Dedifferentiated amniotic fluid mesenchymal stem cell (primary cell): ENCODE data around the gene DYNC2I2.

Experiments
- DNase-seq: peaks from one replicate; pipeline ENCODE4 v3.0.0-alpha.2; 2016; ENCODE audit errors: extremely low spot score

DYNC2I2 gene

DNA sequence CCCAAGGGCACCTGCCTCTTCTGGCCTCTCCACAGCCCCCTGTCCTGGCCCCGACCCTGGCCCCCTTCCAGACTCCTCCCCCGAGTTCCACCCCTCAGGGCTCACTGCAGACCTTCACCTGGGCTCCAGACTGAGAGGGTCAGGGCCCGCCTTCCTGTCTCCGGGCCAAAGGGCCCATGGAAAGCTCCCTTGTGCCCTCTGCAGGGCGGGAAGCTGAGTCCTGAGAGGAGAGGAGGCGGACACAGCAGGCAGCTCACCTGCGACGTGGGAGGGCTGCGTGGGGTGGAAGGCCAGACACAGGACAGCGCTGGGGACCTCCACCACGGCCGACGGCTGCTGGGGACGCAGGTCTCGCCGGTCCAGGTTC is 20.6 kb downstream of the DYNC2I2 start:
- no peak for DNase-seq

DNA sequence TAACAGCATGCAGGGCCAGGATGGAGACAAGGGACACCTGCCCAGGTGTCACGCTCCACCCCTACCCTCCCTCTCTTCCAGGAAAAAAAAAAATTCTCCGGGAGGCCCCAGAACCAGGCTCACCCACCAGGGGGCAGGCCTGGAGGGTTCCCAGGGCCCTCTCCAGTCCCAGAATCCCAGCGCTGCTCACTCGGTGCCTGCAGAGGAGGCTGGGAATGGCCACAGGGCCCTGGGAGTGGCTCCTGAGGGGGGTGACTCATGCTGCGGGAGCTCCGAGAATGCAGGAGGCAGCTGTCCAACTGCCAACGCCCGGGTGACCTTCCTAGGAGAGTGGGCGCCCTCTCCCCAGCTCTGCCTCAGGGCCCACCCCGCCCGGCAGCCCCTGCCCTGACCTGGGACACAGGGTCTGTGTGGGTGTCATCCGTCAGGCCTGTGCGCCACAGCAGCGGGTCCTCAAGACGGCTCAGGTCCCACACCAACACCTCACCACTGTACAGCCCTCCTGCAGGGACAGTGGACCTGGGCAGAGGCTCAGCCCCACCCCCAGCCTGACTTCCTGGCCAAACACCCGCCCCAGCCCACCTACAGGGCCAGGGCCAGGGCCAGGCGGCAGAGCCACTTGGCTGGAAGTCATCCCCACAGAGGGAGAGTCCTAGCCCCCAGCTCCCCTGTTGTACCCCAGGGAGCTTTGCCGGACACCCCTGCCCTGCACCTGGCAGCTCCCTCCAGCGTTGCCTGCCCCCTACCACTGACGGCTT is 21.2 kb downstream of the DYNC2I2 start:
- peak; percentile 95 for DNase-seq

DNA sequence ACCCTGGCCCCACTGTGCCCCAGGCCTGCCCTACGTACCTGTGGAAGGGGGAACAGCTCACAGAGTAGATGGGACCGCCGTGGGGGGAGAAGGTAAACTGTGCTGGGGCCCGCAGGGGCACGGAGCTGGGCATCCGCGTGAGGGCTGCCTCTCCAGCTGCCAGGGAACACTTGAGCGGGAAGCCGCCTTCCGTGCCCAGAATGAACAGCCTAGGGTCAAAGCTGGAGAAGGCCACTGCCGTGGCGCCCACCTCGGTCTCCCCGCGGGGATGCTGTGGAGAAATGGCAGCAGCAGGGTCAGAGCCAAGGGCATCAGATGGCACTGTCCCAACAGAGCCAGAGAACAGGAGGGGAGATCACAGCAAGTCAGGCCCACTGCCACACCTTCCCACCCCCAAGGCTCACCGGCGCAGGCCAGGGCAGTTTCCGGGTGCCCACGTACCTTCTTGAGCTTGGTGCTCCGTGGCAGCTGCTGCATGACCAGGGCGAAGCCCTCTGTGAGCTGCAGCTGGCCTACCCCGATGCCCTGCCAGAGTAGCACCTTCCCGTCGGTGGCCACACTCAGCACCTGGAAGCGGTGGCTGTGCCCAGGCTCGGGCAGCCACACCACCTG is 21.9 kb downstream of the DYNC2I2 start:
- DNase-seq, result no peak

DNA sequence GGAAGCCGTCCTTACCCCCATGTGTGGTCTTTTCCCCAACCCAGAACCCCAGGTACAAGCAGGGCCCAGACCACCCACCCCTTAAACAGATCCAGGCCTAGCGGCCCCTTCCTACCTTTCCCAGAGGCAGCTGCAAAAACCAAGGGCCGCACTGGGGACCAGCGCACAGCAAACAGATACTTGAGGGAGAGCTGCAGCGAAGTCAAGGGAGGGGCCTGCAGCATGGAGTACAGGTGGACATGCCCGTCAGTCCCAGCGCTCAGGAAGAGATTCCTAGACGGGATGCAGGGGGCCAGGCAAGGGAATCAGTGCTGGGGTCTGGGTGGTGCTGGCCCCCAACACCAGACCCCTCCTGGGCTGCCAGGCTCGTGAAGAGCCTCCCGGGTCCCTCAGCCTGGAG is 22.5 kb downstream of the DYNC2I2 start:
- DNase-seq, result no peak

DNA sequence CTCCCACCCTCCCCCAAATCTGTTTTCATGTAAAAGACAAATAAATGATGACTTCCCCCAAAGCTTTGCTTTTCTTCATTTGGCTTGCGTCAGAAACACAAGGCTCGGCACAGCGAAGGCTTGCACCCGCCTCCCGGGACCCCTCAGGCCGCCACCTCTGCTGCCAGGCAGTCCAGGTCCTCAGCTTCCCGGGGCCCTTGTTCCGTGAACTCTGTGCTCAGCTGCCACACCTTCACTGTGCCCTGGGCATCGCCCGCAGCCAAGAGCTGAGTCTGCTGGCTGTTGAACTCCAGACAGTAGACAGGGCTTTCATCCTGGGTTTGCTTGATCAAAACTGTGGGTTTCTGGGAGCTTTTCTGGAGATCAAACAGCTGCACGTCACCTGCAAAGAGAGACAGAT is 23.0 kb downstream of the DYNC2I2 start:
- no peak for DNase-seq

DNA sequence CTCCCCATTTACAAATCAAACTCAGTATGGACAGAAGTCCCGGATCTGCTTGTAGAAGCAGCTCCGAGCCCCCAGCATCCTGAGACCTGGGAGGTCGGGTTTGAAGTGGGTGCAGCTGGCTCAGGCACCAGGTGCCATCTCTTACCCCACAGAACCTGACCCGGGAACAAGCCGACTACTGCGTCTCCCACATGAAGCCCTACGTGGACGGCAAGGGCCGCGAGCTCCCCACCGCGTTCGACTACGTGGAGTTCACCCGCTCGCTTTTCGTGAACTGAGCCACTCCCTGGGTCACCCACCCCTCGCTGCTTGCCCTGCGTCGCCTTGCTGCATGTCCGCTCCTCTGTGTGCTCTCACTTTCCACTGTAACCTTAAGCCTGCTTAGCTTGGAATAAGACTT is 23.6 kb downstream of the DYNC2I2 start:
- no peak for DNase-seq

DNA sequence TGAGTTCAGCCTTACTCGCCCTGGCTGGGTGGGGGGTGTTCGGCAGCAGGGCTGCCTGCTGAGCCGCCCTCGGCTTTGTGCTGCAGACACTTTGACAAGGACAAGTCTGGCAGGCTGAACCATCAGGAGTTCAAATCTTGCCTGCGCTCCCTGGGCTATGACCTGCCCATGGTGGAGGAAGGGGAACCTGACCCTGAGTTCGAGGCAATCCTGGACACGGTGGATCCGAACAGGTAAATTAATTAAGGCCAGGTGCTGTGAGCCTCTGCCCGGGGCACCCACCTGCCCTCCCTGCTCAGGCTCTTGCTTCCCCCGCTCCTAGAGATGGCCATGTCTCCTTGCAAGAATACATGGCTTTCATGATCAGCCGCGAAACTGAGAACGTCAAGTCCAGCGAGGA is 24.2 kb downstream of the DYNC2I2 start:
- no peak for DNase-seq

DNA sequence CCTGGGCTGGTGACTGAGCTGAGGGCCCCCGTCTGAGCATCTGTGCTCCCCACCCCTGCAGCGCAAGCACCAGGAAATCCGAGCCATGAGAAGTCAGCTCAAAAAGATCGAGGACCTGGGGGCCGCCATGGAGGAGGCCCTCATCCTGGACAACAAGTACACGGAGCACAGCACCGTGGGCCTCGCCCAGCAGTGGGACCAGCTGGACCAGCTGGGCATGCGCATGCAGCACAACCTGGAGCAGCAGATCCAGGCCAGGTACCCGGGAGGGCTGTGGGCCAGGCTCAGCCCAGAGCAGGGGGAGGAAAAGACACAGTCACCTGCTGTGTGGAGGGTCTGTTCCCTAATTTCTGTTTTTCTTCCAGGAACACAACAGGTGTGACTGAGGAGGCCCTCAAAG is 24.6 kb downstream of the DYNC2I2 start:
- DNase-seq, result no peak

DNA sequence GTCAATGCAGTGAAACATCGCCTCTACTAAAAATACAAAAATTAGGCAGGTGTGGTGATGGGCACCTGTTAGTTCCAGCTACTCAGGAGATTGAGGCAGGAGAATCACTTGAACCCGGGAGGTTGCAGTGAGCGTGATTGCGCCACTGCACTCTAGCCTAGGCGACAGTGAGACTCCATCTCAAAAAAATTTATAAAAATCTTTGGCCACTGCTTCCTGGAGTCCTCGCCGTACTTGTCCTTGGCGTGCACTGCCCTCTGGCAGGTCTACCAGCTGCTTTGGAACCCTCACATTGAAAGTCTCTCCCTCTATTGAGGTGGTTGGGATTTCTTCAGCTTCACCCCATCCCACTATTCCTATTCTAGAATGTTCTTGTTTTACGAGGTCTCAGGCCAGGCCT is 25.0 kb downstream of the DYNC2I2 start:
- DNase-seq, result no peak

DNA sequence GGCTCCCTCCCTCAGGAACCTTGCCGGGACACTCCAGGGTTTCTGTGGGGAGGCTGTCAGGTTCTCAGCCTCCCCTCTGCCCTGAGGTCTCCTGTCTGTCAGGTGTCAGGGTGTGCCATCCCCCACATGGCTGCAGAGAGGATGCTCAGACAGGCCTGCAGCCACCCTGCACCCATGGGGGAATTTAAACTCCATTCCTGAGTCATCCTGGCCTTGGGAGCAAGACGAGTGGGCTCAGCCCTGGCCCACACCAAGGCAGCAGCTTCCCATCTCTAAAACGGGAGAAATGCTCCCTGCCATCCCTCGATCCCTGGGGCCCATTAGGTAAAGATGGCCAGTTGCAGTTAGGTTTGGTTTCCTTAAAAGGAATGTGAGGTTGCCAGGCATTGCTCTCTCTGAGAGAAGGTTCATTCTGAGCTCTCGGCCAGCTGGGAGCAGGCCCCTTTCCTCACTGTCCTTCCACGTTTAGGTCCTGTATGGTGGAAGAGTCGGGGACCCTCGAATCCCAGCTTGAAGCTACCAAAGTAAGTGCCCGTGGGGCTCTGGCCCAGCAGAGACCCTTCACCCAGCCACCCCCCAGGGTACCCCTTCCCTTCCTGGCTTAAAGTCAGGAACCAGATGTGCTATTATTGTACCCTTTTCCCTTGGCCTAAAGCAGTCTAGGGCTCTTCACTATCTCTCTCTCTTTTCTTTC is 26.6 kb downstream of the DYNC2I2 start:
- DNase-seq, result no peak

DNA sequence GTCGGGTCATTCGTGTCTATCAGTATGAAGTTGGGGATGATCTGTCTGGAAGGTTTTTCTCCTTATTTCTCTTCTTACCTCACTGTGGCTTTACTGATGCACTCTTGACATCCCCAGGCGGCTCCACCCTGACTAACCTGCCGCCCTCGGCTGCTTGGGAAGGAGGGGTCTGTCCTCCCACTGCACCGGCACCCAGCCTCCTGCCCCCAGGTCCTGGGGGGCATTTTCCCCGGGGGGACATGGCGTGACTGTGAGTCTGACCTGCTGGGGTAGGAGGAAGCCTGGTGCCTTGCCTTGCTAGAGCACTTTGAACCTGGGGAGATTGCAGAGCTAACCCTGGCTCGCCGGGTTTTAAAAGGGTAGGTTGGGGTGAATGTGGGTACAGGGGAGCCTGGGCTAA is 27.5 kb downstream of the DYNC2I2 start:
- DNase-seq, result no peak

DNA sequence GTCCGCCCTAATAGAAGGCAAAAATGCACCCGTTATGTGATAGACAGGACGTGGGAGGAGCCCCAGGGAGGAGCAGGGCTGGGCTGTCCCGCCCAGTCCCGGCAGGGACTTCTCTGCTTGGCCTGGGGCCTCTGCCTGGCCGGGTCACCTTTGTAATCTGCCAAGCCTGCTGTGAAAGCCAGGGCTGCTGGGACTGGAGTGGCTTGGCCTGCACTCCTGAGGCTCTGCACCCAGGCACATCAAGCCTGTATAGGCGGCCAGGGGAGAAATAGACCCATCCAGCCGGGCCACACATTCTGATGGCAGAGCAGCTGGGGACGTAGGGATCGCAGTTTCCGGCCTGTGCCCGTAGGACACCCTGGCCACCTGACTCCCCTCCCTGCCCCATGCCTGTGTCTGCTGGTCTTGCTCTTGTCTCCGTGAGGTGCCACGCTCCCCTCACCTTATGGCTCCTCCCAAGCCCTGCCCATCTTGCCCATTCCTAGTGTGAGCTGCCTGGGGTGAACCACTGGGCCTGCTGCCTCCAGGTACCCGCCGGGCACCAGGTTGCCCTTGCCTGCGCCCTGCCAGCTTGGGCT is 28.1 kb downstream of the DYNC2I2 start:
- DNase-seq, result no peak

DNA sequence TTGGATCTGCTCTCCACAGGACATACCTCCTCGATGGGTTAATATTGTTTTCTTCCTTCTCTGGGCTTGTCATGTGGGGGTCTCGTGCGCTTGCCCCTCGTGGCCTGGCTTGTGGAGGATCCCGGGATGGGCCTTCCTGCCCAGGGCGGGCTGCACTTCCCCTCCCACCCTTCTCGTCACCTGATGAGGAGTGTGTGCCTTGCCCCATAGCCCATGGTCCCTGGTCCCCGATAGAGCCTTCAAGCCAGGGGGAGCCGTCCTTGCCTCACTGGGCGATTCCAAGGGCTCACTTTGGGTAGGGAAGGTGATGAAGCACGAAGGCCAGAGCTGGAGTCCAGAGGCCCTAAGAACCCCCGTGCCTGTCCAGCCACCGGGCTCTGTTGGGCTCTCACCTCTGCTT is 28.7 kb downstream of the DYNC2I2 start:
- no peak for DNase-seq

DNA sequence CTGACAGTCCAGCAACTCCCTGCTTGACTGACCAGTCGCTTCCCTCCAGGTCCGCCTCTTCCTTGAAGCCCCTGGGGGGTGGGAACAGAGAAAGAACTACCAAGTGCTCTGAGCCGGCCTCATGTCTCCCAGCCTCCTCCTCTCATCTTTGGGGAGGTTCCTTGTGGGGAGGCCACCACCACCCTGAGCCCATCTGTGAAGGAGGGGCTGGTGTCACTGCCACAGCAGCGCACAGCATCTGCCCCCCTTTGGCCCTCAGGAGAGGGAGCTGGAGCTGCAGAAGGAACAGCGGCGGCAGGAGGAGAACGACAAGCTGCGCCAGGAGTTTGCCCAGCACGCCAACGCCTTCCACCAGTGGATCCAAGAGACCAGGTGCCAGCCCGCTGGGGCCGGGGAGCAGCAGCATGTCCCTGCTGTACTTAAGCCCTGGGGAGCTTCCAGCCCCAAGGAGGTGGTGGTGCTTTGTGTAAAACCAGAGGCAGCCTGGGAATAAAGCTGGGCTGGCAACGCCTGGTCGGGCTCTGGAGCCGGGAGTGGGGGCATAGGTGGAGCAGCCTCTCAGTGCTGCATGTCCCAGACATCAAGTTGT is 29.4 kb downstream of the DYNC2I2 start:
- DNase-seq, result no peak

DNA sequence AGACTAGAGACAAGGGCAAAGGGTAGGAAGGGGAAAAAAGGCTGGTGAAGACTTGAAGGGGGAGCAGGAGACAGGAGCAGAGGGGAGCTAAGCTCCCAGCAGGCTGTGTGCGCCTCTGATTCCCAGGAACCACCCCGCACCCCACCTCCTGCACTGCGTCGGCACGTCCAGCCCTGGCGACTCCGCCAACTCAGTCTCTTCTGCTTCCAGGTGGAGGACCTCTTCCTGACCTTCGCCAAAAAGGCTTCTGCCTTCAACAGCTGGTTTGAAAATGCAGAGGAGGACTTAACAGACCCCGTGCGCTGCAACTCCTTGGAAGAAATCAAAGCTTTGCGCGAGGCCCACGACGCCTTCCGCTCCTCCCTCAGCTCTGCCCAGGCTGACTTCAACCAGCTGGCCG is 30.5 kb downstream of the DYNC2I2 start:
- DNase-seq, result no peak

DNA sequence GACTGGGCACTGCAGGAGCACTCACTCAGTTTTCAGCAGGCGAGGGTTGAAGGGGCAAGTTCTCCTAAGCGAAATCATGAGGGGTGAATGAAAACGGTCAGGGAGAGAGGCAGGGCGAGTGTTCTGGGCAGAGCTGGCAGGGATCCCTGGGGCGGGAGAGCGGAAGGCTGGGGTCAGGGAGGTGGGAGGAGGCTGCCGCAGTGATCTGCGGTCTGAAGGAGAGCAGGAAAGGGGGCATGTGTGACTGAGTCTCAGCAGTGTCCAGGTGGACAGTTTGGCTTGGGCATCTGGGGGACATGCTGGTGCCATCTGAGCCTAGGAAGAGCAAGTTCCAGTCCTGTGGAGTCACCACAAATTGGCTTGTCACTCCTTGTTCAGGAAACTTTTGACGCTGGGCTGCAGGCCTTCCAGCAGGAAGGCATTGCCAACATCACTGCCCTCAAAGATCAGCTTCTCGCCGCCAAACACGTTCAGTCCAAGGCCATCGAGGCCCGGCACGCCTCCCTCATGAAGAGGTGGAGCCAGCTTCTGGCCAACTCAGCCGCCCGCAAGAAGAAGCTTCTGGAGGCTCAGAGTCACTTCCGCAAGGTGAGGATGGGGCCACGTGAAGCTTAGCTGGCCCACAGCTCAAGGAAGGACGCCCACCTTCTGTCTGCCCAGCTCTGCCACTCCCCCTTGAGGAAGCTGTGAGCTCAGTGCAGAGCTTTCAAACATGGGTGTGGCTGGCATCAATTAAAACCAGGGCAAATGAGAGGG is 31.1 kb downstream of the DYNC2I2 start:
- no peak for DNase-seq

DNA sequence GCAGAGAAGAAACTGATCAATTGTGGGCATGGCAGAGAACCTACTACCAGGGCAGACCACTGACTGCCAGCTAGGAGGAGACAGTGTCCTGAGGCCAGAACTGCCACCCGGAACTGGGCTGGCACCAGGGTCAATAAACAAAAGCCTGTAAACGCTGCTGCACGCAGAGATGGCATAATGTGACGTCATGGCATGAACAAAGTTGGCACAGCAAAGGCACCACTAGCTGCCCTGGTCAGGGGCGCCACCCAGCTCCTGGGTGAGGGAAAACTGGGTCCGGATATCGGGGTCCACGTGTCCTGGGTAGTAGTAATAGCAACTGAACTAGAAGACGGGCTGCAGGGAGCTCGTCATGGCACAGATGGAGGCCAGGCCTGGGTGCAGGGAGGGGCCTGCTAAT is 32.1 kb downstream of the DYNC2I2 start:
- DNase-seq, result no peak

DNA sequence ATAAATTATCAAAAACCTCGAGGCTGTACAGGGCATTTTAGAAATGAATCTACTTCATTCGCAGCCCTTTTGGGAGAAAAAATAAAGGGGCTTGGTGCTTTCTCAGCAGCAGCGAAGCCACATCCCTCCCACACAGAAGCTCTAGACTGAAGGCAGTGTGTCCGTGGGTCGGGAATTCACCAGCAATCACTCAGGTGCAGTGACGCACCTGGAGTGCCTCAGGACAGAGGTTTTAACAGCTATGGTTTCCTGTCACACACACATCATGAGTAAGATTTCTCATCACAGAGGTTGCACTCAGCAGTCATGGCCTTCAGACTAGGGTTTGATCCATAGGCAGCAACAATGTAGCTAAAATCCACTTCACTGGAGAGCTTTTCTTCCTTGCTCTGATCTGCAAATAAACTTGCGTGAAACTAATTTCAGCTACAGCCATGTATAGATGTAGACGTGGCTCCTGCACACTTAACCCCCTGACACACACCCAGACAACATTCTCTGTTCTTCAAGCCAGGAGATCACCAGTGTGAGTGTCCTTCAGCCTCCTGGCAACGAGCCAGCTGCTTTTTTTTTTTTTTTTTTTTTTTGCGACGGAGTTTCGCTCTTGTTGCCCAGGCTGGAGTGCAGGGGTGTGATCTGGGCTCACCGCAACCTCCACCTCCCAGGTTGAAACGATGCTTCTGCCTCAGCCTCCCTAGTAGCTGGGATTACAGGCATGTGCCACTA is 34.8 kb downstream of the DYNC2I2 start:
- no peak for DNase-seq

DNA sequence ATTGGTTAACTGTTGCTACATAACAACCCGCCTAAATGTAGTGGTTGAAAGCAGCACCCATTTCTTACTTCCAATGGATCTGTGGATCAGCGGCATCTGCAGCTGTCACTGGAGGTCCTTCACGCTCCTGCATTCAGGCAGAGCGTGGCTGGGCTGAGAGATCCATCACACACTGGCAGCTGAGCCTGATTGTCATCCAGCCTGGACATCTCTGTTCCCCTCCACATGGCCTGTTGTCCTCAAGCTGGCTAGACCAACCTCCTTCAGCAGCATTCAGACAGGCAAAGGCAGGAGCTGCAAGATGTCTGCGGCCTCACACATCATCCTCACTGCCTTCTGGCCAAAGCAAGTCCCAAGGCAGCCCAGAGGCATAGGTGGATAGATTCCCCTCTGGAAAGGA is 36.9 kb downstream of the DYNC2I2 start:
- DNase-seq, result no peak

DNA sequence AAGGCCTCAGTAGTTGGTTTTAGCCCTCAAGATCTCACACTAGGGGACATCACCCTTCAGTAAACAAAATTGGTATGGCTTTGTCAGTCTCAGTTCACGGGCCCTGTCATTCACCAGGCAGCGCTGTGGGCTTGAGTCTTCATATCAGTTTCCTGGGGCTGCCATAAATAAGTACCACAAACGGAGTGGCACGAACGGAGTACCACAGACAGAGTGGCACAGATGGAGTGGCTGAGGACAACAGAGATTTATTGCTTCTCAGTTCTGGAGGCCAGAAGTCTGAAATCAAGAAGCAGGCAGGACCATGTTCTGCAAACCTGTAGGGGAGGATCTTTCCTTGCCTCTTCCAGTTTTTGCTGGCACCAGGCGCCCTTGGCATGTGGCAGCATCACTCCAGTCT is 37.5 kb downstream of the DYNC2I2 start:
- no peak for DNase-seq

DNA sequence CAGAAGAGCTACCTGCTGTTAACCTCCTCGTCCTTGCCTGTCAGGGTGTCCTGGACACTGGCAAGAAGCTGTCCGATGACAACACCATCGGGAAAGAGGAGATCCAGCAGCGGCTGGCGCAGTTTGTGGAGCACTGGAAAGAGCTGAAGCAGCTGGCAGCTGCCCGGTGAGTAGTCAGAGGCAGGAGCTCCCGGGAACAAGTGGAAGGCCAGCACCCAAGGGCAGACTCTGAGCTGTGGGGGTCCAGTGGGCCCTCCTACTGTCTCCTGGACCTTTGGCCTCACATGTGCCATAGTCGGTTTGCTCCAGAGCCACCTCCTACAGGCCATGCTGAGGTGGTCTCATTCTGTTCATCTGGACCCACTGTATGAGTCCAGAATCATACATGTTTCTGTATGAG is 38.7 kb downstream of the DYNC2I2 start:
- no peak for DNase-seq
